Measurements from ENCODE around the gene COL23A1. TPM values are rescaled to one million over a fixed set of nuclear protein-coding genes. Genes with fewer than 3 reads are reported as not detected.
"Not testable (repeated sequence)": the region's sequence is repeated elsewhere in the genome, so short reads cannot be mapped to it uniquely, and the experiment has no call there.

COL23A1 gene
- total RNA-seq, 1 donor from 2014 or later = 0.12 TPM

DNA sequence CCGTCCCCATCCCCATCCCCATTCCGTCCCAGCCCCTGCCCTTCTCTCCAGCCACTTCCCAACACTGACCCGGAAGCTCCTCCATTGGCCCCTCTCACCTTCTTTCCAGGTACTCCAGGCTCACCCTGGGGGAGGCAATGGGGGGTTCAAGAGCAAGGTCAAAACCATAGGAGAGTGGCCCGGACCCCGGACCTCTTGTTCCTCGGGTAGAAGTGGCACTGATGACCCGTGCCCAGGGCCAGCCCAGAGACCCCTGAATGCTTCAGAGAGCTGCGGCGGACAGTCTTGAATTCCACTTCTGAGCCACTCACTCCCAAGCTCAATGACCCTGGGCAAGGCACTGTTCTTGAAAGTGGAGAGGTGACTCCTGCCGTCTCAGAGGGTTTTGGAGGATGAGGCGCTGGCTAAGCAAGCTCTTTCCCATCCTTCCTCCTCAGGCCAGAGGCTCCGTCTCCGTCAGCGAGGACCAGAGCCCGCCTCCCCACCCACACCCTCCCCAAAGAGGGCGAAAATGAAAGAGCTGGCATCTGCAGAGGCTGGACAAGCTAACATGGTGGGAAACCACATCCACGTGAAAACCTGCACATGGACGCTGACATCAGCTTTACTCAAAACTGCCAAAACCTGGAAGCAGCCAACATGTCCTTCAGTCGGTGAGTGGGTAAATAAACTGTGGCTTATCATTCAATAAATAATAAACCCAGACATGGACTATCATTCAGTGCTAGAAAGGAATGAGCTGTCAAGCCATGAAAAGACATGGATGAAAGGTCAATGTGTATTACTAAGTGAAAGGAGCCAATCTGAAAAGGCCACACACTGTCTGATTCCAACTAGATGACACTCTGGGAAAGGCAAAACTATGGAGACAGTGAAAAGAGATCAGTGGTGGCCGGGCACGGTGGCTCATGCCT is 330.3 kb downstream of the COL23A1 start:
- Mint-ChIP-seq H3K27ac (ENCODE audit: unreplicated experiment) (no peak overlapping the region), H3K36me3 (ENCODE audit: low read depth) (no peaks in the 10 kb centered on the region), H3K4me1 (ENCODE audit: low read depth) (no peaks in the 10 kb centered on the region), H3K9me3 (ENCODE audit: low read depth) (no peaks in the 10 kb centered on the region), H3K4me3 (ENCODE audit: unreplicated experiment) (no peak overlapping the region), H3K27me3 (ENCODE audit: low read depth) (peaks cover 5% of the 10 kb centered on the region)
- TF ChIP-seq, protein P1, sequence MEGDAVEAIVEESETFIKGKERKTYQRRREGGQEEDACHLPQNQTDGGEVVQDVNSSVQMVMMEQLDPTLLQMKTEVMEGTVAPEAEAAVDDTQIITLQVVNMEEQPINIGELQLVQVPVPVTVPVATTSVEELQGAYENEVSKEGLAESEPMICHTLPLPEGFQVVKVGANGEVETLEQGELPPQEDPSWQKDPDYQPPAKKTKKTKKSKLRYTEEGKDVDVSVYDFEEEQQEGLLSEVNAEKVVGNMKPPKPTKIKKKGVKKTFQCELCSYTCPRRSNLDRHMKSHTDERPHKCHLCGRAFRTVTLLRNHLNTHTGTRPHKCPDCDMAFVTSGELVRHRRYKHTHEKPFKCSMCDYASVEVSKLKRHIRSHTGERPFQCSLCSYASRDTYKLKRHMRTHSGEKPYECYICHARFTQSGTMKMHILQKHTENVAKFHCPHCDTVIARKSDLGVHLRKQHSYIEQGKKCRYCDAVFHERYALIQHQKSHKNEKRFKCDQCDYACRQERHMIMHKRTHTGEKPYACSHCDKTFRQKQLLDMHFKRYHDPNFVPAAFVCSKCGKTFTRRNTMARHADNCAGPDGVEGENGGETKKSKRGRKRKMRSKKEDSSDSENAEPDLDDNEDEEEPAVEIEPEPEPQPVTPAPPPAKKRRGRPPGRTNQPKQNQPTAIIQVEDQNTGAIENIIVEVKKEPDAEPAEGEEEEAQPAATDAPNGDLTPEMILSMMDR (IDR thresholded peaks at IDR 0.05) = no peak
- no peak for DNase-seq (ENCODE audit: low spot score)

DNA sequence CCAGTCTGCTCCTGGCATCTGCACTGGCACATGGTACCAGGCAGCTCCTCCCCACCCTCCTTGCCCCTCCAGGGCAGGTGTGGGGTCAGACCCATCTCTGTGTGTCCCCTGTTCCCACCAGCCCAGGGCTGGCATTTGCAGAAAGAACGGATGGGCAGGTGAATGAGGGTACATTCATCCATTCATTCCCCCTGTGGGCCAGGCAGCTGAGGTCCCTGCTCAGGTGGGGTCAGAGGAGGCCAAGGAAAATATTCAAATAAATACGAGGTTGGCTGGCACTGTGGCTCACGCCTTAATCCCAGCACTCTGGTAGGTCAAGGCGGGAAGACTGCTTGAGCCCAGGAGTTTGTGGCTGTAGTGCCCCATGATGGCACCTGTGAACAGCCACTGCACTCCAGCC is 332.5 kb downstream of the COL23A1 start:
- Mint-ChIP-seq H3K4me1 (ENCODE audit: low read depth) (no peaks in the 10 kb centered on the region), H3K27ac (ENCODE audit: unreplicated experiment) (no peak overlapping the region)

DNA sequence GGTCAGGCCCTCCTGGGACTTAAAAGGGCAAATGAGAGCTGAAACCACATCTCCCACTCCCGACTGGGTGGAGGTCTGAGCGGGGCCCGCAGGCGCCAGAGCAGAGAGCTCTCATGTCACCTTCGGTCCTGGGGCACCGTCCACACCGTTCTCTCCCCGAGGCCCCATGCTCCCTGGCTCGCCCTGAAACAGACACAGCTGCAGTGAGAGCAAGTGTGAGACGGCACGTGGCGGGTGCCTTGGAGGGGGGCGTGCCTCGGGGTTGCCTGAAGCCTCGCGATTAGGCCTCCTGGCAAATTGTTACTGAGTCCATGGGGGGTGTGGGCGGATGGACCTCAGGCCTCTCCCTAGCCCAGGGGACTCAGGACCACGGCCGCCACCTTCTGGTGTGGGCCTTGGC is 333.4 kb downstream of the COL23A1 start:
- TF ChIP-seq, protein P1 (IDR thresholded peaks at IDR 0.05) = no peak
- no peak for DNase-seq (ENCODE audit: low spot score)
- H3K27me3 Mint-ChIP-seq (ENCODE audit: low read depth) = no peaks in the 10 kb centered on the region
- H3K4me1 Mint-ChIP-seq (ENCODE audit: low read depth) = no peaks in the 10 kb centered on the region
- H3K36me3 Mint-ChIP-seq (ENCODE audit: low read depth) = no peaks in the 10 kb centered on the region
- no peaks in the 10 kb centered on the region for H3K9me3 Mint-ChIP-seq (ENCODE audit: low read depth)
- H3K4me3 Mint-ChIP-seq (ENCODE audit: unreplicated experiment) = no peak overlapping the region
- no peak overlapping the region for H3K27ac Mint-ChIP-seq (ENCODE audit: unreplicated experiment)

More for the DNA sequence above, 332.5 kb downstream of the COL23A1 start:
- H3K9me3 Mint-ChIP-seq (ENCODE audit: low read depth) = no peaks in the 10 kb centered on the region
- H3K27me3 Mint-ChIP-seq (ENCODE audit: low read depth) = peaks cover 4% of the 10 kb centered on the region
- H3K4me3 Mint-ChIP-seq (ENCODE audit: unreplicated experiment) = no peak overlapping the region
- no peak for DNase-seq (ENCODE audit: low spot score)
- TF ChIP-seq, protein P1 (IDR thresholded peaks at IDR 0.05) = no peak
- H3K36me3 Mint-ChIP-seq (ENCODE audit: low read depth) = no peaks in the 10 kb centered on the region

- H3K27ac Mint-ChIP-seq (ENCODE audit: unreplicated experiment); H3K4me1 Mint-ChIP-seq (ENCODE audit: low read depth); DNase-seq (ENCODE audit: low spot score); H3K36me3 Mint-ChIP-seq (ENCODE audit: low read depth); H3K27me3 Mint-ChIP-seq (ENCODE audit: low read depth); H3K4me3 Mint-ChIP-seq (ENCODE audit: unreplicated experiment); H3K9me3 Mint-ChIP-seq (ENCODE audit: low read depth): not testable (repeated sequence)
Measured at GRCh38 chr5:178253632-178254031, 336.6 kb downstream of the COL23A1 start.

DNA sequence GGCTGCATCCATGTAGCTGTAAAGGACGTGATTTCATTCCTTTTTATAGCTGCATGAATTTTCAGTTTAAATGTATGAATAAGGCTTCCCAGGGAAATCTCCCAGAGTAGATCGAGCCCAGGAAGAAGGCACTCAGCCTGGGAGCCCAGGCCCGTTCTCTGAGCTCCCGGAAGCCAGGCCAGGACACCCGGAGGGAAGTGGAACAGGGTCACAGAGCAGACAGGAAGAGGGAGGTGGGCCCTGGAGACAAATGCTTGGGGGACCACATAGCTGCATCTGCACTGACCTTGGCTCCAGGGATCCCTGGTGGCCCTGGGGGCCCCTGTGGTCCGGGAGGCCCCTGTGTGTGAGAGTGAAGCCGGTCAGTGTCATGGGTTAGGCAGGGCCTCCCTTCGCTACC is 337.9 kb downstream of the COL23A1 start:
- H3K9me3 Mint-ChIP-seq (ENCODE audit: low read depth) = no peaks in the 10 kb centered on the region
- TF ChIP-seq, protein P1 (IDR thresholded peaks at IDR 0.05) = no peak
- no peak overlapping the region for H3K27ac Mint-ChIP-seq (ENCODE audit: unreplicated experiment)
- H3K4me3 Mint-ChIP-seq (ENCODE audit: unreplicated experiment) = no peak overlapping the region
- DNase-seq (ENCODE audit: low spot score) = no peak
- no peaks in the 10 kb centered on the region for H3K36me3 Mint-ChIP-seq (ENCODE audit: low read depth)
- H3K27me3 Mint-ChIP-seq (ENCODE audit: low read depth) = no peaks in the 10 kb centered on the region
- H3K4me1 Mint-ChIP-seq (ENCODE audit: low read depth) = peaks cover 5% of the 10 kb centered on the region

DNA sequence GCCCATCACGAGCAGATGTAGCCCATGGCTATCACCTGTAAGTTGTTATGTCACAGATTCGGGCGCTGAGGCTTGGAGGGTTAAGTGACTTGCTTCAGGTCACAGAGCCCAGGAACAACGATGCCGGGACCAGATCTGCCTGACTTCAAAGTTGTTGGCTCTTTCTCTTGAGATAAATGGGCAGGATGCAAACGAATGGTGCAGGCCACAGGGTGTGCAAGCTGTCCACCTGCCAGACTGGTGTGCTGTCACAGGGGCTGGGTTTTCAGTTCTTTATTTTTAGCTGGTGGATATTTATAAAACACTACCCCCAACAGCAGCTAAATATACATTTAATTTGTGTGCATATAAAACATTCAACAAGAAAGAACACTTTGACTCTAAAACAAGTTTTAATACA is 339.9 kb downstream of the COL23A1 start:
- no peak overlapping the region for H3K4me3 Mint-ChIP-seq (ENCODE audit: unreplicated experiment)
- H3K9me3 Mint-ChIP-seq (ENCODE audit: low read depth) = no peaks in the 10 kb centered on the region
- H3K27me3 Mint-ChIP-seq (ENCODE audit: low read depth) = no peaks in the 10 kb centered on the region
- H3K36me3 Mint-ChIP-seq (ENCODE audit: low read depth) = no peaks in the 10 kb centered on the region
- TF ChIP-seq, protein P1 (IDR thresholded peaks at IDR 0.05) = no peak
- peaks cover 5% of the 10 kb centered on the region for H3K4me1 Mint-ChIP-seq (ENCODE audit: low read depth)
- H3K27ac Mint-ChIP-seq (ENCODE audit: unreplicated experiment) = no peak overlapping the region
- no peak for DNase-seq (ENCODE audit: low spot score)

All from chondrocyte (in vitro differentiated cells).